ENCODE data around the gene TTBK2. TPM values are rescaled to one million over a fixed set of nuclear protein-coding genes. Genes with fewer than 3 reads are reported as not detected.

The TTBK2 gene
- total RNA-seq, 5 donors from 2014 or later (not counting 1 experiment from before 2014, with no cell fraction given): 26.2 to 30.7 (median 26.9) TPM

DNA sequence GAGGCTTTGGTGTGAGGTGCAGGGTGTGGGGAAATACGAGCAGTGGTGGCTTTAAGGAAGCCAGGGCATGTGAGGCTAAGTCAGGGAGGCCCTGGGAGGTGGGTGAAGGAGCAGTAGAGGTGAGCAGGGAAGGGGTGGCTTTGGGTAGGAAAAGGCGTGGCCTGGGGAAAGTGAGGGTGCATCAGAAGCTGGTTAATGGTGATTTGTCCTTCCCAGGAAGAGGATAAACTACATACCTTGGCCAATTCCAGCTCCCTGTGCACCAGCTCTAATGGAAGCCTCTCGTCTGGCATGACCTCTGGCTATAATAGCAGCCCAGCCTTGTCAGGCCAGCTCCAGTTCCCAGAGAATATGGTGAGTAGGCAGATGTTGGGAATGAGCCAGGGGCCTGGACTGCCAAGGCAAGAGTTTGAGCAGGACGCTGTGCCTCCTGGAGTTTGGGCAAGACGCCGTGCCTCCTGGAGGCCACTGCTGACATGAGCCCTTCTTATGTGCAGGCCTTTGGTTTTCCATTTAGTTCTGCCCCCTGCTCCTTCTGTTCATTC is 225.0 kb downstream of the TTBK2 start:
- peaks cover 0 to 3% of the 10 kb centered on the region in 2 donors for H3K36me3 ChIP-seq (ENCODE audit: control insufficient read depth in 2 of 2, extremely low read depth in 1 of 2, insufficient read depth in 1 of 2, low read length in 1 of 2)
- H3K36me3 Mint-ChIP-seq: peaks cover 3% of the 10 kb centered on the region
- 100% methylated on average over 2 of the region's 6 CpGs for WGBS (ENCODE audit: insufficient coverage)
- no peak overlapping the region for H3K4me3 ChIP-seq (ENCODE audit: control insufficient read depth in 1 of 2, extremely low read depth in 1 of 2, low read length in 1 of 2)
- H3K27ac Mint-ChIP-seq: no peak overlapping the region
- ATAC-seq (replicated peaks in 1 of 4): no peak
- H3K27me3 Mint-ChIP-seq: no peaks in the 10 kb centered on the region
- H3K27me3 ChIP-seq (replicated peaks in 1 of 2; ENCODE audit: control insufficient read depth in 2 of 2, extremely low read depth in 1 of 2, insufficient read depth in 2 of 2, low read length in 1 of 2): no peaks in the 10 kb centered on the region
- CTCF ChIA-PET: interaction anchor here in 1 of 2 donors (0.5 kb wide), 1 partner anchor 229 kb away, joined by 7 read pairs; no protein-coding TSS in a partner anchor
- no peaks in the 10 kb centered on the region for H3K9me3 Mint-ChIP-seq
- POLR2A ChIA-PET: no interaction called here
- H3K4me1 ChIP-seq (ENCODE audit: control insufficient read depth in 1 of 2, extremely low read depth in 1 of 2, insufficient read depth in 2 of 2, low read length in 2 of 2): peaks cover 0 to 3% of the 10 kb centered on the region in 2 experiments
- no peak overlapping the region for H3K27ac ChIP-seq (ENCODE audit: low read length)
- H3K9me3 ChIP-seq: no peaks in the 10 kb centered on the region
- DNase-seq: no peak
- H3K4me3 Mint-ChIP-seq: no peak overlapping the region
- peaks cover 0 to 6% (median 1%) of the 10 kb centered on the region in 3 donors for H3K4me1 Mint-ChIP-seq

DNA sequence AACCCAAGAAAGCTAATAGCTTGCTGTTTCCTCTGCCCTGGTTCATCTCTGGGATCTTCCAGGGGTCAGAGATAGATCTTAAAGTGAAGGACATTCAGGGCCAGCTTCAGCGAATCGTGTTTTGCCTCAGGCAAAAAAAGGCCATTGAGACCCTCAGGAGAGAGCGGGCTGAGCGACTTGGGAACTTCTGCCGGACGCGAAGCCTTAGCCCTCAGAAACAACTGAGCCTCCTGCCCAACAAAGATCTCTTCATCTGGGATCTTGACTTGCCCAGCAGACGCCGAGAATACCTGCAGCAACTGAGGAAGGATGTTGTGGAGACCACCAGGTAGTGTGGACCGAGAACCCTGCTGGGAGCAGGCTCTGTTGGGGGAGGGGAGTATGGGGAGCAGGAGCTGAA is 226.2 kb downstream of the TTBK2 start:
- no peaks in the 10 kb centered on the region for H3K27me3 Mint-ChIP-seq
- 95% methylated on average over 8 of the region's 10 CpGs for WGBS (ENCODE audit: insufficient coverage)
- ChIA-PET POLR2A (no interaction called here), CTCF (no interaction called here)
- Histone ChIP-seq H3K27ac (ENCODE audit: low read length) (no peak overlapping the region), H3K9me3 (no peaks in the 10 kb centered on the region), H3K27me3 (replicated peaks in 1 of 2; ENCODE audit: control insufficient read depth in 2 of 2, extremely low read depth in 1 of 2, insufficient read depth in 2 of 2, low read length in 1 of 2) (no peaks in the 10 kb centered on the region), H3K4me3 (ENCODE audit: control insufficient read depth in 1 of 2, extremely low read depth in 1 of 2, low read length in 1 of 2) (no peak overlapping the region), H3K36me3 (ENCODE audit: control insufficient read depth in 2 of 2, extremely low read depth in 1 of 2, insufficient read depth in 1 of 2, low read length in 1 of 2) (peaks cover 0 to 3% of the 10 kb centered on the region in 2 donors), H3K4me1 (ENCODE audit: control insufficient read depth in 1 of 2, extremely low read depth in 1 of 2, insufficient read depth in 2 of 2, low read length in 2 of 2) (peaks cover 0 to 3% of the 10 kb centered on the region in 2 experiments)
- DNase-seq: no peak
- H3K36me3 Mint-ChIP-seq: peaks cover 3% of the 10 kb centered on the region
- H3K27ac Mint-ChIP-seq: no peak overlapping the region
- ATAC-seq (replicated peaks in 1 of 4): no peak
- peaks cover 0 to 6% (median 1%) of the 10 kb centered on the region in 3 donors for H3K4me1 Mint-ChIP-seq
- no peak overlapping the region for H3K4me3 Mint-ChIP-seq
- no peaks in the 10 kb centered on the region for H3K9me3 Mint-ChIP-seq

DNA sequence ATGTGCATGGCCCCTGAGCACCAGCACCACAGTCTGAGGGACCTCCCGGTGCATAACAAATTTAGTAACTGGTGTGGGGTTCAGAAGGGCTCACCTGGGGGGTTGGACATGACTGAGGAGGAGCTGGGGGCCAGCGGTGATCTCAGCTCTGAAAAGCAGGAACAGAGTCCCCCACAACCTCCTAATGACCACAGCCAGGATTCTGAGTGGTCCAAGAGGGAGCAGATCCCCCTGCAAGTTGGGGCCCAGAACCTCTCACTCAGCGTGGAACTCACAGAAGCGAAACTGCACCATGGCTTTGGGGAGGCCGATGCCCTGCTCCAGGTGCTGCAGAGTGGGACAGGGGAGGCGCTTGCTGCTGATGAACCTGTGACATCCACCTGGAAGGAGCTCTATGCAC is 226.6 kb downstream of the TTBK2 start:
- no peak overlapping the region for H3K4me3 Mint-ChIP-seq
- Histone ChIP-seq H3K9me3 (no peaks in the 10 kb centered on the region), H3K4me3 (ENCODE audit: control insufficient read depth in 1 of 2, extremely low read depth in 1 of 2, low read length in 1 of 2) (no peak overlapping the region), H3K27ac (ENCODE audit: low read length) (no peak overlapping the region), H3K27me3 (replicated peaks in 1 of 2; ENCODE audit: control insufficient read depth in 2 of 2, extremely low read depth in 1 of 2, insufficient read depth in 2 of 2, low read length in 1 of 2) (no peaks in the 10 kb centered on the region), H3K36me3 (ENCODE audit: control insufficient read depth in 2 of 2, extremely low read depth in 1 of 2, insufficient read depth in 1 of 2, low read length in 1 of 2) (peaks cover 0 to 3% of the 10 kb centered on the region in 2 donors), H3K4me1 (ENCODE audit: control insufficient read depth in 1 of 2, extremely low read depth in 1 of 2, insufficient read depth in 2 of 2, low read length in 2 of 2) (peaks cover 0 to 3% of the 10 kb centered on the region in 2 experiments)
- no peaks in the 10 kb centered on the region for H3K27me3 Mint-ChIP-seq
- no peaks in the 10 kb centered on the region for H3K9me3 Mint-ChIP-seq
- ATAC-seq (replicated peaks in 1 of 4) (no peak), DNase-seq (no peak)
- ChIA-PET CTCF (no interaction called here), POLR2A (no interaction called here)
- H3K4me1 Mint-ChIP-seq: peaks cover 0 to 6% (median 1%) of the 10 kb centered on the region in 3 donors
- WGBS (ENCODE audit: insufficient coverage): 88% methylated on average over 4 of the region's 6 CpGs
- H3K27ac Mint-ChIP-seq: no peak overlapping the region
- H3K36me3 Mint-ChIP-seq: peaks cover 3% of the 10 kb centered on the region

DNA sequence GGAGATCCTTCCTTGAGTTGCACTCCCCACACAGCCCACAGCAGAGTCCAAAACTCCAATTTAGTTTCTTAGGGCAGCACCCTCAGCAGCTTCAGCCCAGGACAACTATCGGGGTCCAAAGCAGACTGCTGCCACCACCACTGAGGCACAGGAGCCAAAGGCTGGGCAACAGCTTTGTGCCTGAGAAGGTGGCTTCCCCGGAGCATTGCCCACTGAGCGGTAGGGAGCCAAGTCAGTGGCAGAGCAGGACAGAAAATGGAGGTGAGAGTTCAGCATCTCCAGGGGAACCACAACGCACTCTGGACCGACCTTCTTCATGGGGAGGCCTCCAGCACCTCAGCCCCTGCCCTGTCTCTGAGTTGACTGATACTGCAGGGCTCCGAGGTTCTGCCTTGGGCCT is 227.1 kb downstream of the TTBK2 start:
- 94% methylated on average over 6 of the region's 6 CpGs for WGBS (ENCODE audit: insufficient coverage)

DNA sequence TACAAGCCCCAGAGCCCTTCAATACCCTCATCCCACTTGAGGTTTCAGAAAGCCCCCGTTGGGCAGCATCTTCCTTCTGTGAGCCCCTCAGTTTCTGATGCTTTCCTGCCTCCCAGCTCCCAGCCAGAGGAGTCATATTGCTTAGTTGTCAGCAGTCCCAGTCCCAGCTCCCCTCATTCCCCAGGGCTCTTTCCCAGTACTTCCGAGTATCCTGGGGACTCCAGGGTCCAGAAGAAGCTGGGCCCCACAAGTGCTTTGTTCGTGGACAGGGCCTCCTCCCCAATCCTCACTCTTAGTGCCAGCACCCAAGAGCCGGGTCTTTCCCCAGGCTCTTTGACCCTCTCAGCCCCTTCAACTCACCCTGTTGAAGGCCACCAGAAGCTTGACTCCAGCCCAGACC is 227.6 kb downstream of the TTBK2 start:
- CTCF ChIA-PET: no interaction called here
- no peak overlapping the region for H3K27ac Mint-ChIP-seq
- 96% methylated on average over 3 of the region's 4 CpGs for WGBS (ENCODE audit: insufficient coverage)
- peaks cover 0 to 6% (median 1%) of the 10 kb centered on the region in 3 donors for H3K4me1 Mint-ChIP-seq
- peaks cover 3% of the 10 kb centered on the region for H3K36me3 Mint-ChIP-seq
- H3K27me3 ChIP-seq (replicated peaks in 1 of 2; ENCODE audit: control insufficient read depth in 2 of 2, extremely low read depth in 1 of 2, insufficient read depth in 2 of 2, low read length in 1 of 2): no peaks in the 10 kb centered on the region
- no peak overlapping the region for H3K4me3 Mint-ChIP-seq
- no peaks in the 10 kb centered on the region for H3K9me3 Mint-ChIP-seq
- no peaks in the 10 kb centered on the region for H3K27me3 Mint-ChIP-seq
- H3K4me3 ChIP-seq (ENCODE audit: control insufficient read depth in 1 of 2, extremely low read depth in 1 of 2, low read length in 1 of 2): no peak overlapping the region
- H3K27ac ChIP-seq (ENCODE audit: low read length): no peak overlapping the region
- peaks cover 0 to 3% of the 10 kb centered on the region in 2 donors for H3K36me3 ChIP-seq (ENCODE audit: control insufficient read depth in 2 of 2, extremely low read depth in 1 of 2, insufficient read depth in 1 of 2, low read length in 1 of 2)
- H3K4me1 ChIP-seq (ENCODE audit: control insufficient read depth in 1 of 2, extremely low read depth in 1 of 2, insufficient read depth in 2 of 2, low read length in 2 of 2): peaks cover 0 to 3% of the 10 kb centered on the region in 2 experiments
- POLR2A ChIA-PET: no interaction called here
- DNase-seq (no peak), ATAC-seq (replicated peaks in 1 of 4) (no peak)
- H3K9me3 ChIP-seq: no peaks in the 10 kb centered on the region

More for the DNA sequence above, 227.1 kb downstream of the TTBK2 start:
- Histone ChIP-seq H3K9me3 (no peaks in the 10 kb centered on the region), H3K36me3 (ENCODE audit: control insufficient read depth in 2 of 2, extremely low read depth in 1 of 2, insufficient read depth in 1 of 2, low read length in 1 of 2) (peaks cover 0 to 3% of the 10 kb centered on the region in 2 donors), H3K27ac (ENCODE audit: low read length) (no peak overlapping the region), H3K27me3 (replicated peaks in 1 of 2; ENCODE audit: control insufficient read depth in 2 of 2, extremely low read depth in 1 of 2, insufficient read depth in 2 of 2, low read length in 1 of 2) (no peaks in the 10 kb centered on the region), H3K4me3 (ENCODE audit: control insufficient read depth in 1 of 2, extremely low read depth in 1 of 2, low read length in 1 of 2) (no peak overlapping the region), H3K4me1 (ENCODE audit: control insufficient read depth in 1 of 2, extremely low read depth in 1 of 2, insufficient read depth in 2 of 2, low read length in 2 of 2) (peaks cover 0 to 3% of the 10 kb centered on the region in 2 experiments)
- no peaks in the 10 kb centered on the region for H3K9me3 Mint-ChIP-seq
- CTCF ChIA-PET: no interaction called here
- DNase-seq (no peak), ATAC-seq (replicated peaks in 1 of 4) (no peak)
- POLR2A ChIA-PET: no interaction called here
- peaks cover 3% of the 10 kb centered on the region for H3K36me3 Mint-ChIP-seq
- H3K27me3 Mint-ChIP-seq: no peaks in the 10 kb centered on the region
- no peak overlapping the region for H3K4me3 Mint-ChIP-seq
- no peak overlapping the region for H3K27ac Mint-ChIP-seq
- H3K4me1 Mint-ChIP-seq: peaks cover 0 to 6% (median 1%) of the 10 kb centered on the region in 3 donors

DNA sequence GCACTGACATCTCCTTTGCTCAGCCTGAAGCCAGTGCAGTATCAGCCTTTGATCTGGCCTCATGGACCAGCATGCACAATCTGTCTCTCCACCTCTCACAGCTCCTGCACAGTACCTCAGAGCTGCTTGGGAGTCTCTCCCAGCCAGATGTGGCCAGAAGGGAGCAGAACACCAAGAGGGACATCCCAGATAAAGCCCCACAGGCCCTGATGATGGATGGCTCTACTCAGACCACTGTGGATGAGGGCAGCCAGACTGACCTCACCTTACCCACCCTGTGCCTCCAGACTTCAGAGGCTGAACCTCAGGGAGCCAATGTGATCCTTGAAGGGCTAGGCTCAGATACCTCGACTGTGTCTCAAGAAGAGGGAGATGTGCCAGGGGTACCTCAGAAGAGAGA is 228.0 kb downstream of the TTBK2 start:
- no peak for DNase-seq
- Mint-ChIP-seq H3K9me3 (no peaks in the 10 kb centered on the region), H3K4me3 (no peak overlapping the region), H3K4me1 (peaks cover 0 to 6% (median 1%) of the 10 kb centered on the region in 3 donors), H3K27me3 (no peaks in the 10 kb centered on the region), H3K36me3 (no peaks in the 10 kb centered on the region), H3K27ac (no peak overlapping the region)
- H3K4me1 ChIP-seq (ENCODE audit: control insufficient read depth in 1 of 2, extremely low read depth in 1 of 2, insufficient read depth in 2 of 2, low read length in 2 of 2): peaks cover 0 to 3% of the 10 kb centered on the region in 2 experiments
- peaks cover 0 to 3% of the 10 kb centered on the region in 2 donors for H3K36me3 ChIP-seq (ENCODE audit: control insufficient read depth in 2 of 2, extremely low read depth in 1 of 2, insufficient read depth in 1 of 2, low read length in 1 of 2)
- ATAC-seq (replicated peaks in 1 of 4): no peak
- ChIA-PET CTCF (no interaction called here), POLR2A (no interaction called here)
- H3K4me3 ChIP-seq (ENCODE audit: control insufficient read depth in 1 of 2, extremely low read depth in 1 of 2, low read length in 1 of 2): no peak overlapping the region
- H3K27me3 ChIP-seq (replicated peaks in 1 of 2; ENCODE audit: control insufficient read depth in 2 of 2, extremely low read depth in 1 of 2, insufficient read depth in 2 of 2, low read length in 1 of 2): no peaks in the 10 kb centered on the region
- no peak overlapping the region for H3K27ac ChIP-seq (ENCODE audit: low read length)
- WGBS (ENCODE audit: insufficient coverage): no CpG with 5 or more reads among the region's 1 CpG
- no peaks in the 10 kb centered on the region for H3K9me3 ChIP-seq
